HEK293T (cell line): ENCODE data around the gene ARHGAP26.

Experiments
- CTBP1 ChIP-seq: fragments of 450-650 bp; IDR thresholded peaks from 2 replicates; pipeline ENCODE4 v1.6.1; 2016; ENCODE audit warnings: borderline replicate concordance
- ELF4 ChIP-seq: fragments of 450-650 bp; IDR thresholded peaks from 2 replicates; pipeline ENCODE4 v1.6.1; 2017; ENCODE audit warnings: antibody characterized with exemption
- FOXA1 ChIP-seq: fragments of 450-650 bp; IDR thresholded peaks from 2 replicates; pipeline ENCODE4 v1.6.1; 2016; ENCODE audit warnings: mild to moderate bottlenecking
- FOXK2 ChIP-seq: fragments of 450-650 bp; IDR thresholded peaks from 2 replicates; pipeline ENCODE4 v1.6.1; 2016; ENCODE audit warnings: mild to moderate bottlenecking
- SP1 ChIP-seq: fragments of 450-650 bp; IDR thresholded peaks from 2 replicates; pipeline ENCODE4 v1.6.1; 2017
- SUZ12 ChIP-seq: fragments of 450-650 bp; IDR thresholded peaks from 2 replicates; pipeline ENCODE4 v1.6.1; 2016; ENCODE audit warnings: mild to moderate bottlenecking

GRCh38 chr5:142861011-142861410, 90.8 kb downstream of the ARHGAP26 start:
- TF ChIP-seq CTBP1: no peak
- no peak for TF ChIP-seq SUZ12
- TF ChIP-seq ELF4: no peak
- no peak for TF ChIP-seq SP1
- no peak for TF ChIP-seq FOXK2
- no peak for TF ChIP-seq FOXA1
